K562 (cell line): ENCODE data around the gene CLTB. TPM values are rescaled to one million over a fixed set of nuclear protein-coding genes. Genes with fewer than 3 reads are reported as not detected.

Source experiments
- BCLAF1 ChIP-seq, 2 experiments: fragments of 450-650 bp in 1 of 2; IDR thresholded peaks; 2 replicates each; pipeline ENCODE4 v1.6.1; 2011 to 2017; ENCODE audit warnings: low read depth in 2 of 2, antibody characterized with exemption in 1 of 2, borderline replicate concordance in 1 of 2, low read length in 1 of 2, mild to moderate bottlenecking in 1 of 2, mixed read lengths in 1 of 2; ENCODE audit not compliant: control insufficient read depth in 1 of 2
- DIDO1 ChIP-seq: fragments of 450-650 bp; IDR thresholded peaks from 2 replicates; pipeline ENCODE4 v1.6.1; 2016; ENCODE audit warnings: low read depth, missing biosample characterization, missing genetic modification characterization
- EP300 ChIP-seq: IDR thresholded peaks from 2 replicates; pipeline ENCODE4 v1.6.1; 2012; ENCODE audit warnings: low read length, improper control_type of control experiment
- MGA ChIP-seq: fragments of 450-650 bp; IDR thresholded peaks from 2 replicates; pipeline ENCODE4 v1.6.1; 2016; ENCODE audit warnings: mild to moderate bottlenecking, moderate library complexity
- PHF20 ChIP-seq: fragments of 450-650 bp; IDR thresholded peaks from 2 replicates; pipeline ENCODE4 v1.6.1; 2018; ENCODE audit not compliant: partially characterized antibody
- SMARCA5 ChIP-seq: fragments of 450-650 bp; IDR thresholded peaks from 2 replicates; pipeline ENCODE4 v1.6.1; 2016
- YY1 ChIP-seq, 3 experiments: IDR thresholded peaks; 2 replicates each; pipeline ENCODE4 v1.6.1; 2011; ENCODE audit warnings: low read length in 2 of 3, mild to moderate bottlenecking in 2 of 3, moderate library complexity in 2 of 3, borderline replicate concordance in 1 of 3, control low read depth in 1 of 3, low read depth in 1 of 3; ENCODE audit not compliant: insufficient read depth in 3 of 3, insufficient replicate concordance in 2 of 3, control insufficient read depth in 1 of 3, insufficient read length in 1 of 3; ENCODE audit errors: extremely low read depth in 1 of 3
- ZNF75A ChIP-seq: fragments of 450-650 bp; formaldehyde crosslinking; IDR thresholded peaks from 2 replicates; pipeline ENCODE4 v1.4.0; 2020; ENCODE audit warnings: mild to moderate bottlenecking
- polyA plus RNA-seq, 8 experiments: library from polyadenylated mRNA; depleted of rRNA in 4 of 8; stranded (reverse) in 5 of 8; unstranded in 3 of 8; fragments of >200 nt; fragmentation: Nextera tagmentation in 2 of 8; fragmentation: Illumina TruSeq in 1 of 8; extraction: Ambion mirVana in 2 of 8; extraction: Trizol in 1 of 8; gene quantifications; 2 replicates each; pipeline versions ENCODE4 v1.2.1 to v1.2.3, GENCODE V29; 2011 to 2014; ENCODE audit warnings: inconsistent platforms in 1 of 8, missing spikeins in 1 of 8
- total RNA-seq, 7 experiments: library from RNA; depleted of rRNA in 6 of 7; stranded (reverse); fragments of >200 nt in 6 of 7; fragmentation: Illumina TruSeq in 2 of 7; extraction: Trizol in 2 of 7; gene quantifications; 2 replicates each; pipeline versions ENCODE4 v1.2.1 to v1.2.3, GENCODE V29; 2011 to 2021; ENCODE audit warnings: low replicate concordance in 1 of 7

The CLTB gene
- total and polyA plus RNA-seq, 9 of the 15 experiments (the other 6 are each of a cell fraction or from before 2014, with no cell fraction given): 1.8 to 117 (median 39.0) TPM

GRCh38 chr5:176373100-176373818, 43.1 kb downstream of the CLTB start (continued):
- peak; percentile 31 for TF ChIP-seq MGA
- no peak for TF ChIP-seq BCLAF1 (IDR thresholded peaks at IDR 0.05; ENCODE audit: borderline replicate concordance in 1 of 2, control insufficient read depth in 1 of 2, low read depth in 2 of 2, low read length in 1 of 2)
- 0 out of 2 replicates have a peak, but pooled peaks have one; percentile 29 for TF ChIP-seq ZNF75A (CRISPR knock-in tag)
- no peak for TF ChIP-seq EP300
- no peak for TF ChIP-seq SMARCA5
- peak in 1 of 3 experiments; percentile 33 for TF ChIP-seq YY1 (IDR thresholded peaks at IDR 0.05; ENCODE audit: borderline replicate concordance in 1 of 3, control insufficient read depth in 1 of 3, extremely low read depth in 1 of 3, insufficient read depth in 3 of 3, insufficient read length in 1 of 3, insufficient replicate concordance in 2 of 3, low read depth in 1 of 3, low read length in 2 of 3)
- TF ChIP-seq PHF20: no peak
- no peak for TF ChIP-seq DIDO1 (tag)
